Measurements from ENCODE around the gene ERCC6. TPM values are rescaled to one million over a fixed set of nuclear protein-coding genes. Genes with fewer than 3 reads are reported as not detected.

ERCC6 gene
- total and polyA plus RNA-seq, 2 donors (not counting 1 experiment from before 2014, with no cell fraction given), result 8.1 to 59.8 TPM

DNA sequence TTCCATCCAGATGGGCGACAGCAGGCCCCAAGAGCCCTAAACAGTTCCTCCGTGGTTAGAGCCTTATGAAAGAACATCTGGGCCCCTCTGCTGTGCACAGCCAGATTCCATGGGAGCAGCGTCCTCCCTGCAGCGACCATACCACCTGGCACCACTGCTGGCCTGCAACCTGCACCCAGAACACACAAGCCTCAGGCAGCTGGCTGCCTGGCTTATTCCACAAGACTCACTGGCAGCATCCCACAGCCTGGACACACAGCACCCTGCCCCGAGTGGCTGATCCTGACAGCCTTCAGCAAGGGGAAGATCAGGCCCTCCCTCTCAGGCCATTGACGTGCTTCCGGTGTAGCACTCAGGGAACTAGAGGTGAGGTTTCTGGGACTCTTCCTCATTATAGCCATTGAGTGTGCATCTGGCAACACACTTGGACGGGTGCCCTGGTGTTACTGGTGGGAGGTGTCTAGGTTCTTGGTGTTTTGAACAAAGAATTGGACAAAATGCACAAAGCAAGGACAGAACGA lies 33.7 kb upstream of the ERCC6 start:
- H2AFZ ChIP-seq (ENCODE audit: insufficient read depth, low read depth, low read length, poor library complexity, severe bottlenecking), result no peak overlapping the region

DNA sequence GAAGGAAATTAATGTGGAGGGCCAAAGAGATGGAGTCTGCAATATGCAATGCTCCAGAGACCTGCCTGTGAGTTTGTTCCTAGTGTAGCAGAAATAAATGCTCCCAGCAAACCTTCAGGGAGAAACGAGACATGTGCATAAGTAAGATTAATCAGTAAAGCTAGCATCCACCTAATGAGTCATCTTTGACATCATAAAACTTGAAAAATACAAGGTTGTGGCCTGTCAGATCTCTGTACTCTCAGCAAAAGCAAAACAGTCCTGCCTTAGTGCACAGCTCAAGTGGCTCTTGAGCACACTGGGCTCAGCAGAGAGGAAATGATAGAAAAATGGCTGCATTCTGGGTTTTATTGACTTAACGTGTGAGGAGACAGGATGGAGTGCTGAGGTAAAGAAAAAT lies 32.5 kb upstream of the ERCC6 start:
- peaks cover 6% of the 10 kb centered on the region for H3K9me3 Mint-ChIP-seq (ENCODE audit: insufficient read depth)
- ATAC-seq (ENCODE audit: low read depth) (no peak), DNase-seq (no peak)
- H3K4me3 ChIP-seq (ENCODE audit: control extremely low read depth in 1 of 5, extremely low read depth in 1 of 5, insufficient read depth in 1 of 5, low read depth in 2 of 5, low read length in 4 of 5), result no peak overlapping the region
- H3K4me1 Mint-ChIP-seq, result peaks cover 21% of the 10 kb centered on the region
- no peak overlapping the region for H3K27ac ChIP-seq (ENCODE audit: low read length in 2 of 2)
- ChIA-PET POLR2A (no interaction called here), CTCF (interaction anchor here (0.6 kb wide), 1 partner anchor 215 kb away, joined by 3 read pairs; no protein-coding TSS in a partner anchor)
- peaks cover 0 to 8% of the 10 kb centered on the region in 2 donors for H3K4me1 ChIP-seq (ENCODE audit: control insufficient read depth in 2 of 2, insufficient read depth in 2 of 2, low read length in 2 of 2)
- H3K79me2 ChIP-seq (ENCODE audit: control insufficient read depth, insufficient read depth, low read length), result no peaks in the 10 kb centered on the region
- no peaks in the 10 kb centered on the region for H4K20me1 ChIP-seq (ENCODE audit: control insufficient read depth, insufficient read depth, low read length, poor library complexity, severe bottlenecking)
- no peak overlapping the region for H3K4me3 Mint-ChIP-seq
- H2AFZ ChIP-seq (ENCODE audit: insufficient read depth, low read depth, low read length, poor library complexity, severe bottlenecking), result no peak overlapping the region
- TF ChIP-seq, protein P1, sequence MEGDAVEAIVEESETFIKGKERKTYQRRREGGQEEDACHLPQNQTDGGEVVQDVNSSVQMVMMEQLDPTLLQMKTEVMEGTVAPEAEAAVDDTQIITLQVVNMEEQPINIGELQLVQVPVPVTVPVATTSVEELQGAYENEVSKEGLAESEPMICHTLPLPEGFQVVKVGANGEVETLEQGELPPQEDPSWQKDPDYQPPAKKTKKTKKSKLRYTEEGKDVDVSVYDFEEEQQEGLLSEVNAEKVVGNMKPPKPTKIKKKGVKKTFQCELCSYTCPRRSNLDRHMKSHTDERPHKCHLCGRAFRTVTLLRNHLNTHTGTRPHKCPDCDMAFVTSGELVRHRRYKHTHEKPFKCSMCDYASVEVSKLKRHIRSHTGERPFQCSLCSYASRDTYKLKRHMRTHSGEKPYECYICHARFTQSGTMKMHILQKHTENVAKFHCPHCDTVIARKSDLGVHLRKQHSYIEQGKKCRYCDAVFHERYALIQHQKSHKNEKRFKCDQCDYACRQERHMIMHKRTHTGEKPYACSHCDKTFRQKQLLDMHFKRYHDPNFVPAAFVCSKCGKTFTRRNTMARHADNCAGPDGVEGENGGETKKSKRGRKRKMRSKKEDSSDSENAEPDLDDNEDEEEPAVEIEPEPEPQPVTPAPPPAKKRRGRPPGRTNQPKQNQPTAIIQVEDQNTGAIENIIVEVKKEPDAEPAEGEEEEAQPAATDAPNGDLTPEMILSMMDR (IDR thresholded peaks at IDR 0.05), result no peak
- TF ChIP-seq EZH2 (IDR thresholded peaks at IDR 0.05; ENCODE audit: borderline replicate concordance, insufficient read depth, low read depth, low read length, poor library complexity, severe bottlenecking), result no peak
- H3K27me3 Mint-ChIP-seq, result peaks cover 25% of the 10 kb centered on the region
- no peak overlapping the region for H3K9ac ChIP-seq (ENCODE audit: low read length)
- peaks cover 0 to 3% (median 1%) of the 10 kb centered on the region in 3 donors for H3K9me3 ChIP-seq (ENCODE audit: control extremely low read depth in 1 of 3, control insufficient read depth in 2 of 3, insufficient read depth in 1 of 3, low read length in 2 of 3)
- no peak overlapping the region for H3K4me2 ChIP-seq (replicated peaks; ENCODE audit: low read depth, low read length, poor library complexity, severe bottlenecking)
- WGBS (ENCODE audit: insufficient coverage), result no CpG with 5 or more reads among the region's 2 CpGs
- H3K27ac Mint-ChIP-seq, result no peak overlapping the region
- peaks cover 0 to 4% (median 1%) of the 10 kb centered on the region in 4 experiments for H3K27me3 ChIP-seq (replicated peaks in 1 of 4; ENCODE audit: control extremely low read depth in 1 of 4, control insufficient read depth in 3 of 4, insufficient read depth in 4 of 4, low read length in 3 of 4)
- H3K36me3 ChIP-seq (replicated peaks in 1 of 2; ENCODE audit: control extremely low read depth in 1 of 2, control insufficient read depth in 1 of 2, extremely low read depth in 1 of 2, insufficient read depth in 2 of 2, low read length in 1 of 2), result no peaks in the 10 kb centered on the region
- intact Hi-C loops (cut with micrococcal nuclease), result no loop called here

More for the DNA sequence above, 33.7 kb upstream of the ERCC6 start:
- Histone ChIP-seq H3K4me3 (ENCODE audit: control extremely low read depth in 1 of 5, extremely low read depth in 1 of 5, insufficient read depth in 1 of 5, low read depth in 2 of 5, low read length in 4 of 5) (no peak overlapping the region), H3K27ac (ENCODE audit: low read length in 2 of 2) (no peak overlapping the region), H3K36me3 (replicated peaks in 1 of 2; ENCODE audit: control extremely low read depth in 1 of 2, control insufficient read depth in 1 of 2, extremely low read depth in 1 of 2, insufficient read depth in 2 of 2, low read length in 1 of 2) (no peaks in the 10 kb centered on the region), H3K9me3 (ENCODE audit: control extremely low read depth in 1 of 3, control insufficient read depth in 2 of 3, insufficient read depth in 1 of 3, low read length in 2 of 3) (peaks cover 0 to 3% (median 0%) of the 10 kb centered on the region in 3 donors), H3K4me1 (ENCODE audit: control insufficient read depth in 2 of 2, insufficient read depth in 2 of 2, low read length in 2 of 2) (peaks cover 0 to 8% of the 10 kb centered on the region in 2 donors), H3K79me2 (ENCODE audit: control insufficient read depth, insufficient read depth, low read length) (no peaks in the 10 kb centered on the region), H3K27me3 (replicated peaks in 1 of 4; ENCODE audit: control extremely low read depth in 1 of 4, control insufficient read depth in 3 of 4, insufficient read depth in 4 of 4, low read length in 3 of 4) (peaks cover 0 to 4% (median 1%) of the 10 kb centered on the region in 4 experiments), H3K9ac (ENCODE audit: low read length) (no peak overlapping the region), H3K4me2 (replicated peaks; ENCODE audit: low read depth, low read length, poor library complexity, severe bottlenecking) (no peak overlapping the region), H4K20me1 (ENCODE audit: control insufficient read depth, insufficient read depth, low read length, poor library complexity, severe bottlenecking) (no peaks in the 10 kb centered on the region)
- Mint-ChIP-seq H3K9me3 (ENCODE audit: insufficient read depth) (no peaks in the 10 kb centered on the region), H3K4me3 (no peak overlapping the region), H3K4me1 (peaks cover 14% of the 10 kb centered on the region), H3K27ac (no peak overlapping the region), H3K27me3 (peaks cover 27% of the 10 kb centered on the region)
- ATAC-seq (ENCODE audit: low read depth), result no peak
- ChIA-PET POLR2A (no interaction called here), CTCF (no interaction called here)
- intact Hi-C loops (cut with micrococcal nuclease), result no loop called here
- DNase-seq, result no peak
- WGBS (ENCODE audit: insufficient coverage), result 84% methylated on average over 8 of the region's 9 CpGs
- TF ChIP-seq EZH2 (IDR thresholded peaks at IDR 0.05; ENCODE audit: borderline replicate concordance, insufficient read depth, low read depth, low read length, poor library complexity, severe bottlenecking), result no peak
- TF ChIP-seq, protein P1 (IDR thresholded peaks at IDR 0.05), result no peak
